ENCODE results near the gene CARD10.

CARD10 gene

DNA sequence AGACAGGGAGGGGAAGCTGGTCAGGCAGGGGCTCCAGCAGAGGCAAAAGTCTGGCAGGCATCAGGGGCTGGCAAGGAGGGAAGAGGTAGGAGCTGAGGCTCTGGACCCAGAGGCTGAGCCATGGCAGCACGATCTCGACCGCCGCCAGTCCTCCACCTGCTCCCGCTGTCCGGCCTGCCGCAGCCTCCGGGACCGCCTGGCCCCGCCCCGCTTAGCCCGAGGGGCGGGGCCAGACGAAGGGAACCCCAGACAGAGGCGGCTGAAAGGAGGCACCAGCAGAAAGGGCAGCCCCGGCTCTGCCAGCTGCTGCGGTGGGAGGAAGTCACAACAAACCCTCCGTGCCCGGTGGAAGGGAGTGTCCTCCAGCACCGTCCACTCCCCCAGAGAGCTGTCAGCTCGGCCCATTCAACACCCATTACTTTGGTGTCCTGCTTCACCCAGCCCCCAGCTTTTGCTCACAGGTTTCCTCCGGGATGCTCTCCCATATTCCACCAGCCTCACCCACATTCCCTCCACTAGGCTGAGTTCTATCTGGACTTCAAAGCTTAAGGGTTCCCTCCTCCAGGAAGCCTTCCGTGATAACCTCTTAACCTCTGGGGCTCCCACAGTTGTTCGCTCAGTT, 32.9 kb downstream of the CARD10 start, which contains the start of gene MFNG:
Gene MFNG, minus strand, starts transcription at position 161 of the 622 bp plus-strand sequence. CDS start 207 bp downstream, outside the sequence.
- Histone ChIP-seq H3K4me1 (ENCODE audit: control insufficient read depth, insufficient read depth, low read length) (peaks cover 11% of the 10 kb centered on the region), H3K9me3 (ENCODE audit: control insufficient read depth, insufficient read depth, low read length) (no peaks in the 10 kb centered on the region), H3K27ac (ENCODE audit: low read length) (no peak within 1 kb of the TSS), H3K27me3 (ENCODE audit: control insufficient read depth, insufficient read depth, low read length) (no peaks in the 10 kb centered on the region), H3K4me3 (ENCODE audit: low read length) (no peak within 1 kb of the TSS), H3K36me3 (ENCODE audit: control insufficient read depth, insufficient read depth, low read length) (no peaks in the 10 kb centered on the region)
- no peak for DNase-seq (ENCODE audit: low read depth, low spot score)
- no CpG with 5 or more reads among the region's 24 CpGs for WGBS (ENCODE audit: insufficient coverage, insufficient read length)

DNA sequence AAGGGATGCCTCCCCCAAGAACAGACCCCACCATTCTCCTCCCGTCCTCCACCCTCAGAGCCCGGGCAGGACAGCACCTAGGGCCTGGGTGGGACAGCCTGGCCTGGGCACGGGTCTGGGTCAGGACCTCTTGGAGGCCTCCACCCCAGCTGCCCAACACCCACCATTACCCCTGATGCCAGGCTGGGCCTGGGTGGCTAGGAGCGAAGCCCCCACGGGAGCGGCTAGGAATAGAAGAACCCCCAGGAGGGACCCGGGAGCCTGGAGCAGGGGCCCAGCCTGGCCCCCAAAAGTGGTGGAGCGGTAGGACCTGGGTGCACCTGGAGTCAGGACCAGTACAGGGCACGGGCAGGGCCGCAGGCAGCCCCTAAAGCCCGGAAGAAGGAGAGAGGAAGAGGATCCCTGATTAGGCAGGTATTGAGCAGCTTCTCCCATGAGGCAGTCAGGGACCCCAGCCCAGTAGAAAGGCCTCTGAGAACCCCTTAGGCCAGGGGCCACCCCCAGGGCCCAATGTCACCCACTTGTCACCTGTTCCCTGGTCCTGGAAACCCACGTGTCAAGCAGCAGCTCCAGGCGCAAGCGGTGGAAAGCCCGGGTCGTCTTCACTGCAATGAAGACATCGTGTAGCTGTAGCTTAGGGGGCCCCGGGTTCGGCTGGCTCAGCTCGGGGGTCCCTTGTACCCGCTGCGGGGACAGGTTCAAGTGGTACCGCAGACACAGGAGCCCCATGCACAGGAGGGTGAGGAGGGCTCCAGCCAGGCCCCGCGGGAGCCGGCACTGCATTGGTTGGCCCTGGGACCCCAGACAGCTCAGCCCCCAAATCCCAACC, 33.6 kb downstream of the CARD10 start:
- no peaks in the 10 kb centered on the region for H3K9me3 ChIP-seq (ENCODE audit: control insufficient read depth, insufficient read depth, low read length)
- H3K27ac ChIP-seq (ENCODE audit: low read length): no peak overlapping the region
- WGBS (ENCODE audit: insufficient coverage, insufficient read length): no CpG with 5 or more reads among the region's 26 CpGs
- no peak overlapping the region for H3K4me3 ChIP-seq (ENCODE audit: low read length)
- H3K36me3 ChIP-seq (ENCODE audit: control insufficient read depth, insufficient read depth, low read length): no peaks in the 10 kb centered on the region
- peaks cover 9% of the 10 kb centered on the region for H3K4me1 ChIP-seq (ENCODE audit: control insufficient read depth, insufficient read depth, low read length)
- DNase-seq (ENCODE audit: low read depth, low spot score): no peak
- H3K27me3 ChIP-seq (ENCODE audit: control insufficient read depth, insufficient read depth, low read length): no peaks in the 10 kb centered on the region

DNA sequence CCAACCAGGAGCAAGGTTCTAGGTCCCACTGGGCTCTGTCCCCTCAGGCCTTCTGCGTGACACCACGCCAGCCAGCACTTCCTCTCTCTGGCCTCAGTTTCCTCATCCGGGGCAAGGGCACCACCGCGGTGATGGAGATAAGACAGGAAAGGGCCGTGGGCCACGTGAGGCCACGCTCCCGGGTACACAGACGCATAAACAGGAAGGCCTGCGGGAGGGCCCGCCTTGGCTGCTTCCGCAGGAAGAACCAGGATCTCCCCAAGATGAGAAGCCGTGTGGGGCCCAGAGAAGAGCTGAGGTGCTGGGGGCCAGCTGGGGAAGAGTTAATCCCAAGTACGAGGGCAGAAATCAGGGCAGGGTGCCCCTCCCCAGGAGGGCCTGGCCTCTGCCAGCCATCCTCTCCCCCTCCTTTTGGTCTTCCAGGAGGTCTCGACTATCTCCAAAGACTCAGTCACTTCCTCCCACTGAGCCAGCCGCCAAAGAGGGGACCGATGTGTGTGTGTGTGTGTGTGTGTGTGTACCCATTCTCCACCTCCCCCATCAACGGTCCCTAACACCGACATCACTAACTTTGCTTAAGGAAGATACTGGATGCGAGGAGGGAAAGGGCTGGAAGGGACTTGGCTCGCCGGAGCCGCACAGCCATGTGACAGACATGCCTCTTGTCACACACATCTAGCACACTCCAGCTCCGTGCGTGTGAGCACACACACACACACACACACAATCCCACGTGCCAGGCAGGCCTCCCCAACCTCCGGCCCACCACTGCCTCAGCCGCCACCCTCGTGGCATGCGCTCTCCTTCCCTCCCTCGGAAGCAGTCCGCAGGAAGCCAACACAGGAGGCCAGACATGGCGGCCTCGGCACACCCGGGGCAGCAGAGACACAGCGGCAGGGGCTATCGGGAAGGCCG, 34.5 kb downstream of the CARD10 start:
- Histone ChIP-seq H3K4me3 (ENCODE audit: low read length) (no peak overlapping the region), H3K27me3 (ENCODE audit: control insufficient read depth, insufficient read depth, low read length) (no peaks in the 10 kb centered on the region), H3K27ac (ENCODE audit: low read length) (no peak overlapping the region)

DNA sequence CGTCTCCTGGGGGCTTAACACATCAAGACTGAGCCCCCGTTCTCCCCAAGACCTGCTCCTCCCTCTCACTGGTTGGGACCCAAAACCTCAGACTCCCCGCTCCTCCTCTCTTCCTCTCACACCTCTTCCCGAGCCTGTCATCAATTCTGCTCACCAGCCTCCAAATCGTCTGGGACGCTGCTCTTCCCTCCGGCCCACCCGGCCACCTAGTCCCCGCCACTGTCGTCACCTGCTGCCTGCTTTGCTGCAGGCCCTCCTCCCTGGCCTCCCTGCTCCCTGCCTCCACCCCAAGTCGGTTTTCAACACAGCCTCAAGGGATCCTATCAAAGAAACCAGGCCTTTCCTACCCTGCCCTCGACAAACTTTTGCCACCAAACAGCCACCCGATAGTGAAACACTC, 36.2 kb downstream of the CARD10 start:
- Histone ChIP-seq H3K27me3 (ENCODE audit: control insufficient read depth, insufficient read depth, low read length) (no peaks in the 10 kb centered on the region), H3K4me1 (ENCODE audit: control insufficient read depth, insufficient read depth, low read length) (peaks cover 6% of the 10 kb centered on the region)
- no CpG with 5 or more reads among the region's 13 CpGs for WGBS (ENCODE audit: insufficient coverage, insufficient read length)

More for the DNA sequence above, 34.5 kb downstream of the CARD10 start:
- no CpG with 5 or more reads among the region's 39 CpGs for WGBS (ENCODE audit: insufficient coverage, insufficient read length)
- H3K4me1 ChIP-seq (ENCODE audit: control insufficient read depth, insufficient read depth, low read length): peaks cover 7% of the 10 kb centered on the region
- DNase-seq (ENCODE audit: low read depth, low spot score): no peak
- no peaks in the 10 kb centered on the region for H3K36me3 ChIP-seq (ENCODE audit: control insufficient read depth, insufficient read depth, low read length)
- H3K9me3 ChIP-seq (ENCODE audit: control insufficient read depth, insufficient read depth, low read length): no peaks in the 10 kb centered on the region

DNA sequence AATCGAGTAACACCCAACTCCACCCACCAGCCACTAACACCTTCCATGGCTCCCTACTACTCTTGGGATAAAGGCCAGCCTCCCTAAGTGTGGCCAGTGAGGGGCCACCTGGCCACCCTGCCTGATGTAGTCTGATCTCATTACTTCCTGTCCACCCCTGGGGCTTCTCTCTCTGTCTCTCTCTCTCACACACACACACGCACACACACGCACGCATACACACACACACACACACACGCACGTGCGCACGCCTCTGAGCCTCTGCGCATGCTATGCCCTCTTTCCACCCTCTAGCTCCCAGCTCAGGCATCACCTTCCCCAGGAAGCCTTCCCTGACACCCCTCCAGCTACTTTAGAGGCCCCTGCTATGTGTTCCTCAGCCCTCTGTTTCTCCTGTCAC, 37.0 kb downstream of the CARD10 start:
- Histone ChIP-seq H3K27ac (ENCODE audit: low read length) (no peak overlapping the region), H3K36me3 (ENCODE audit: control insufficient read depth, insufficient read depth, low read length) (no peaks in the 10 kb centered on the region), H3K9me3 (ENCODE audit: control insufficient read depth, insufficient read depth, low read length) (no peaks in the 10 kb centered on the region), H3K4me3 (ENCODE audit: low read length) (no peak overlapping the region), H3K27me3 (ENCODE audit: control insufficient read depth, insufficient read depth, low read length) (no peaks in the 10 kb centered on the region), H3K4me1 (ENCODE audit: control insufficient read depth, insufficient read depth, low read length) (peaks cover 6% of the 10 kb centered on the region)
- no peak for DNase-seq (ENCODE audit: low read depth, low spot score)
- WGBS (ENCODE audit: insufficient coverage, insufficient read length): no CpG with 5 or more reads among the region's 9 CpGs

More for the DNA sequence above, 36.2 kb downstream of the CARD10 start:
- H3K4me3 ChIP-seq (ENCODE audit: low read length): no peak overlapping the region
- no peaks in the 10 kb centered on the region for H3K9me3 ChIP-seq (ENCODE audit: control insufficient read depth, insufficient read depth, low read length)
- no peaks in the 10 kb centered on the region for H3K36me3 ChIP-seq (ENCODE audit: control insufficient read depth, insufficient read depth, low read length)
- no peak overlapping the region for H3K27ac ChIP-seq (ENCODE audit: low read length)
- no peak for DNase-seq (ENCODE audit: low read depth, low spot score)

DNA sequence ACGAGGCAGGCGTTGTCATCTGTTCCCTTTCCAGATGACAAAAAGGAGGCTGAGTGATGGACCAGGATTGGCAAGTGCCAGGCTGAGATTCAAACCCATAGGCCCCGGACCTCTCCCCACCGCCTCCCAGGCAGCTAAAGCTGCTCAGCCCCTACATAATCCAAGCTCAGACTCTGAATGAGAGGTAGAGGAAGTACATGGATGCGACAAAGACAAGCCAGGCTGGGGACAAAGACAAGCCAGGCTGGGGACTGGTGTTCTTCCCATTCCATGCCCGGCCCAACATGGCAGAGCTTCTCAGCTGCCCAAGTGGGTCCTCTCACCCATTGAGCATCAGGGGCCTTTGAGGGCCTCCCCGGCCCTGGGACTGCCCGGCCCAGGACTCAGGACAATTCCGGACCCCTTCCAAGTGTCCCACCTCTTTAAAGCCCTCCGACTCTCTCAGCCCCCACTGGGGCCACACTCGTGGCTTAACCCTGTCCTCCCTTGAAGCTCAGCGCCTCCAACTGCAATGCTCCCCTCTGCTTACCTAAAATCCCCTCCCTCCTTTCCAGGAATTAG, 37.8 kb downstream of the CARD10 start:
- Histone ChIP-seq H3K27me3 (ENCODE audit: control insufficient read depth, insufficient read depth, low read length) (no peaks in the 10 kb centered on the region), H3K4me1 (ENCODE audit: control insufficient read depth, insufficient read depth, low read length) (peaks cover 4% of the 10 kb centered on the region), H3K9me3 (ENCODE audit: control insufficient read depth, insufficient read depth, low read length) (no peaks in the 10 kb centered on the region), H3K4me3 (ENCODE audit: low read length) (no peak overlapping the region), H3K36me3 (ENCODE audit: control insufficient read depth, insufficient read depth, low read length) (no peaks in the 10 kb centered on the region), H3K27ac (ENCODE audit: low read length) (no peak overlapping the region)
- no peak for DNase-seq (ENCODE audit: low read depth, low spot score)
- no CpG with 5 or more reads among the region's 12 CpGs for WGBS (ENCODE audit: insufficient coverage, insufficient read length)

DNA sequence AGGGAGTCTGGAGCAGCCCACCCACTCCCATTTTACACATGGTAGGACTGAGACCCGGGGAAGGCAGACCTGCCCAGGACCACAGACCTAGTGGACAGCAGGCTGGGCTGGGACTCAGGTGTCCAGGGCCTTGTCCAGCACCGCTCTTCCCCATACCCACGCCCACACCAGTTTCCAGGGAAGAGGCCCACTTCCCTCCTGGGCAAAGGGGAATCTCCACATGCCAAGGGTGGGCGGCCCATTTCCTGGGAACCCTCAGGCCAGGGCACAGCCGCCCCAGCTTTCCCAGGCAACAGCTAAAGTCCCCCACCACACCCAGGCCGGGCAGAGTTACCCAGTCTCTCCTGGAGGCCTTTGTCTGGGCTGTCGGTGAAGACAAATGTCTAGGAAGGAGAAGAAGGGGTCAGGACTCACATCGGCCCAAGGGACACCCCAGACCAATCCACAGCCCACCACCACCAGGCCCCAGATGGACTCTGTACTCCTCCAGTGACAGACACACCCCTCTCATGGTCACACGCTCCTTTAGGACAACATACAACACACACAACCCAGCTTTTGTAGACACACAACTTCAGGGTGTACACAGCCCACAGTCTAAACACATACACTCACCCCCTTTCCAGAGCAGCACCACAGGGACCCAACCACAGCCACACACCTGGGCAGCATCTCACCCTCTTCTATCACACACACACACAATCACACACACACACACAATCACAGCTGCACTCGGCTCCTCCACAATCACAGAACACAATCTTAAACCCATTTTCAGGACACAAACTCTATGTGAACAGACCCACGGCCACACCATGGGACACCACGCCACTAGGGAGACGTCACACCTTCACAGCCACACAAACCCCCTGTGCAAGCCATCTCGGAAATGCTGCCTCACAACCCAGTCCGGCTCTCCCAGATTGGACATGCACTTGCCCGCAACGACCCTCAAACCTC, 38.5 kb downstream of the CARD10 start:
- Histone ChIP-seq H3K27me3 (ENCODE audit: control insufficient read depth, insufficient read depth, low read length) (no peaks in the 10 kb centered on the region), H3K4me3 (ENCODE audit: low read length) (no peak overlapping the region), H3K4me1 (ENCODE audit: control insufficient read depth, insufficient read depth, low read length) (peaks cover 2% of the 10 kb centered on the region; the same call in 1 of the 2 replicates), H3K27ac (ENCODE audit: low read length) (no peak overlapping the region), H3K9me3 (ENCODE audit: control insufficient read depth, insufficient read depth, low read length) (no peaks in the 10 kb centered on the region), H3K36me3 (ENCODE audit: control insufficient read depth, insufficient read depth, low read length) (no peaks in the 10 kb centered on the region)
- DNase-seq (ENCODE audit: low read depth, low spot score): no peak
- WGBS (ENCODE audit: insufficient coverage, insufficient read length): 100% methylated on average over 1 of the region's 17 CpGs

DNA sequence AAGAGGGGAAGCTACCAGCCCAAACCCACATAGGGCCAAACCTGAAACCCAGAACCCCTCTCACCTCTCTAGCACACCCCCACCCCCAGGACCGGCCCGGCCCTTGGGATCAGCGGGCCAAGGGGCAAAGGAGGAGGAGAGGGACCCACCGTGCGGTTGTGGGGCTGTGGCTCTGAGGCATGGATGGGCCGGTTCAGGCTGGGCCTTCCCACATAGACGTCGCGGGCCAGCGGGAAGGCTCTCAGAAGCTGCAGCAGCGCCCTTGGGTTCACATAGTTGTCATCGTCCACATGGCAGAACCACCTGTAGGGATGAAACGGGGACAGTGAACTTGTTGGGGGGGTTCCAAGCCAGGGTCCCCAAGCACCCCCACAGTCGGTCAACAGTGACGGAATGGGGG, 40.0 kb downstream of the CARD10 start:
- no peak for DNase-seq (ENCODE audit: low read depth, low spot score)
- no peaks in the 10 kb centered on the region for H3K4me1 ChIP-seq (ENCODE audit: control insufficient read depth, insufficient read depth, low read length)
- WGBS (ENCODE audit: insufficient coverage, insufficient read length): no CpG with 5 or more reads among the region's 15 CpGs
- no peaks in the 10 kb centered on the region for H3K27me3 ChIP-seq (ENCODE audit: control insufficient read depth, insufficient read depth, low read length)
- H3K27ac ChIP-seq (ENCODE audit: low read length): no peak overlapping the region
- no peaks in the 10 kb centered on the region for H3K9me3 ChIP-seq (ENCODE audit: control insufficient read depth, insufficient read depth, low read length)
- no peak overlapping the region for H3K4me3 ChIP-seq (ENCODE audit: low read length)
- H3K36me3 ChIP-seq (ENCODE audit: control insufficient read depth, insufficient read depth, low read length): no peaks in the 10 kb centered on the region

Data from iPS DF 6.9 (cell line).